Liver (tissue), 9 donors: ENCODE results near the gene CORO2B. TPM values are rescaled to one million over a fixed set of nuclear protein-coding genes. Genes with fewer than 3 reads are reported as not detected.

Experiments
- DNase-seq: peaks from one replicate; pipeline ENCODE4 v3.0.0-alpha.2; 2017; ENCODE audit warnings: low spot score
- H3K27ac ChIP-seq, 2 donors: one replicate each; pipeline ENCODE4 v1.7.0; 2013; ENCODE audit warnings: inconsistent platforms in 2 of 2, low read length in 2 of 2, control low read depth in 1 of 2, low read depth in 1 of 2, mild to moderate bottlenecking in 1 of 2
- H3K27me3 ChIP-seq, 4 donors: one replicate each; pipeline versions ENCODE4 v1.6.1 to v1.7.0; 2013; ENCODE audit warnings: low read length in 3 of 4, inconsistent platforms in 1 of 4, mild to moderate bottlenecking in 1 of 4, moderate library complexity in 1 of 4; ENCODE audit not compliant: control insufficient read depth in 4 of 4, insufficient read depth in 4 of 4
- H3K36me3 ChIP-seq, 4 donors: one replicate each; pipeline versions ENCODE4 v1.6.1 to v1.7.0; 2013; ENCODE audit warnings: low read length in 3 of 4, mild to moderate bottlenecking in 3 of 4, low read depth in 1 of 4, moderate library complexity in 1 of 4; ENCODE audit not compliant: control insufficient read depth in 4 of 4, insufficient read depth in 3 of 4
- H3K4me1 ChIP-seq, 4 donors: one replicate each; pipeline versions ENCODE4 v1.6.1 to v1.7.0; 2013; ENCODE audit warnings: low read length in 3 of 4, mild to moderate bottlenecking in 3 of 4, moderate library complexity in 1 of 4; ENCODE audit not compliant: control insufficient read depth in 4 of 4, insufficient read depth in 4 of 4
- H3K4me3 ChIP-seq, 3 donors: one replicate each; pipeline versions ENCODE4 v1.6.1 to v1.7.0; 2013; ENCODE audit warnings: low read length in 3 of 3, control low read depth in 1 of 3, low read depth in 1 of 3, mild to moderate bottlenecking in 1 of 3
- H3K9ac ChIP-seq, 2 donors: one replicate each; pipeline ENCODE4 v1.7.0; 2013; ENCODE audit warnings: low read length in 2 of 2, mild to moderate bottlenecking in 2 of 2, moderate library complexity in 2 of 2, control low read depth in 1 of 2, low read depth in 1 of 2
- H3K9me3 ChIP-seq, 4 donors: one replicate each; pipeline versions ENCODE4 v1.6.1 to v1.7.0; 2013; ENCODE audit warnings: low read length in 3 of 4; ENCODE audit not compliant: control insufficient read depth in 4 of 4
- ATF3 ChIP-seq: IDR thresholded peaks from 2 replicates; pipeline ENCODE4 v1.6.1; 2016; ENCODE audit warnings: antibody characterized with exemption
- CTCF ChIP-seq: fragments of 150-350 bp; IDR thresholded peaks from 2 replicates; pipeline ENCODE4 v1.5.1; 2017; ENCODE audit warnings: improper control_type of control experiment, low read depth, low read length; ENCODE audit not compliant: missing input control
- EGR1 ChIP-seq, 2 donors: IDR thresholded peaks; 2 replicates each; pipeline ENCODE4 v1.6.1; 2016 to 2018; ENCODE audit warnings: antibody characterized with exemption in 2 of 2, low read depth in 2 of 2
- FOXA1 ChIP-seq: IDR thresholded peaks from 2 replicates; pipeline ENCODE4 v1.6.1; 2016; ENCODE audit warnings: antibody characterized with exemption
- FOXA2 ChIP-seq: IDR thresholded peaks from 2 replicates; pipeline ENCODE4 v1.6.1; 2016; ENCODE audit warnings: antibody characterized with exemption
- GABPA ChIP-seq, 2 donors: IDR thresholded peaks in 1 of 2; conservative IDR thresholded peaks in 1 of 2; 2 replicates each; pipeline ENCODE4 v1.6.1; 2016; ENCODE audit warnings: antibody characterized with exemption in 2 of 2, mild to moderate bottlenecking in 1 of 2, moderate library complexity in 1 of 2
- HNF4A ChIP-seq, 2 donors: conservative IDR thresholded peaks; 2 replicates each; pipeline ENCODE4 v1.6.1; 2016; ENCODE audit warnings: antibody characterized with exemption in 2 of 2, mild to moderate bottlenecking in 2 of 2
- HNF4G ChIP-seq: IDR thresholded peaks from 2 replicates; pipeline ENCODE4 v1.6.1; 2016; ENCODE audit warnings: antibody characterized with exemption
- JUND ChIP-seq, 2 donors: IDR thresholded peaks; 2 replicates each; pipeline ENCODE4 v1.6.1; 2016; ENCODE audit warnings: antibody characterized with exemption in 2 of 2
- NR2F2 ChIP-seq: IDR thresholded peaks from 2 replicates; pipeline ENCODE4 v1.6.1; 2016; ENCODE audit warnings: antibody characterized with exemption
- RAD21 ChIP-seq, 2 donors: IDR thresholded peaks; 2 replicates each; pipeline ENCODE4 v1.6.1; 2016; ENCODE audit warnings: antibody characterized with exemption in 2 of 2, mild to moderate bottlenecking in 2 of 2
- RXRA ChIP-seq, 2 donors: IDR thresholded peaks; 2 replicates each; pipeline ENCODE4 v1.6.1; 2017 to 2018; ENCODE audit warnings: antibody characterized with exemption in 2 of 2, mild to moderate bottlenecking in 1 of 2
- SP1 ChIP-seq: IDR thresholded peaks from 2 replicates; pipeline ENCODE4 v1.6.1; 2018; ENCODE audit warnings: antibody characterized with exemption, mild to moderate bottlenecking
- TAF1 ChIP-seq: conservative IDR thresholded peaks from 2 replicates; pipeline ENCODE4 v1.6.1; 2016; ENCODE audit warnings: antibody characterized with exemption, mild to moderate bottlenecking
- YY1 ChIP-seq: IDR thresholded peaks from 2 replicates; pipeline ENCODE4 v1.6.1; 2016; ENCODE audit warnings: antibody characterized with exemption, mild to moderate bottlenecking
- ZBTB33 ChIP-seq: IDR thresholded peaks from 2 replicates; pipeline ENCODE4 v1.6.1; 2016; ENCODE audit warnings: antibody characterized with exemption
- WGBS: extraction: QIAGEN DNeasy Blood & Tissue Kit; methylation state at CpG from one replicate; pipeline ENCODE4 v1.1.7; 2013; 5-methylcytosine and 5-hydroxymethylcytosine counted together
- polyA plus RNA-seq, 2 donors: library from polyadenylated mRNA; stranded (reverse) in 1 of 2; unstranded in 1 of 2; fragments of 200-250 nt in 1 of 2; fragments of >200 nt in 1 of 2; fragmentation: Nextera tagmentation in 1 of 2; extraction: Ambion mirVana in 1 of 2; gene quantifications; one replicate each; pipeline versions ENCODE4 v1.2.1 to v1.2.3, GENCODE V29; 2013 to 2015
- total RNA-seq, 2 donors: library from RNA; depleted of rRNA; stranded (reverse); fragments of >200 nt; gene quantifications; one replicate each; pipeline ENCODE4 v1.2.3, GENCODE V29; 2014
- TF ChIP-seq, protein P1 (sequence below): IDR thresholded peaks from 2 replicates; pipeline ENCODE4 v1.6.1; 2016; ENCODE audit warnings: antibody characterized with exemption
- TF ChIP-seq, protein P2 (sequence below): IDR thresholded peaks from 2 replicates; pipeline ENCODE4 v1.6.1; 2016; ENCODE audit warnings: antibody characterized with exemption, mild to moderate bottlenecking
- donor health status: healthy.
- donor health status: healthy.
- donor health status: healthy.
- donor health status: healthy.
- donor health status: healthy.

Gene CORO2B
- total and polyA plus RNA-seq, 4 donors, result 0.15 to 0.65 (median 0.52) TPM

DNA sequence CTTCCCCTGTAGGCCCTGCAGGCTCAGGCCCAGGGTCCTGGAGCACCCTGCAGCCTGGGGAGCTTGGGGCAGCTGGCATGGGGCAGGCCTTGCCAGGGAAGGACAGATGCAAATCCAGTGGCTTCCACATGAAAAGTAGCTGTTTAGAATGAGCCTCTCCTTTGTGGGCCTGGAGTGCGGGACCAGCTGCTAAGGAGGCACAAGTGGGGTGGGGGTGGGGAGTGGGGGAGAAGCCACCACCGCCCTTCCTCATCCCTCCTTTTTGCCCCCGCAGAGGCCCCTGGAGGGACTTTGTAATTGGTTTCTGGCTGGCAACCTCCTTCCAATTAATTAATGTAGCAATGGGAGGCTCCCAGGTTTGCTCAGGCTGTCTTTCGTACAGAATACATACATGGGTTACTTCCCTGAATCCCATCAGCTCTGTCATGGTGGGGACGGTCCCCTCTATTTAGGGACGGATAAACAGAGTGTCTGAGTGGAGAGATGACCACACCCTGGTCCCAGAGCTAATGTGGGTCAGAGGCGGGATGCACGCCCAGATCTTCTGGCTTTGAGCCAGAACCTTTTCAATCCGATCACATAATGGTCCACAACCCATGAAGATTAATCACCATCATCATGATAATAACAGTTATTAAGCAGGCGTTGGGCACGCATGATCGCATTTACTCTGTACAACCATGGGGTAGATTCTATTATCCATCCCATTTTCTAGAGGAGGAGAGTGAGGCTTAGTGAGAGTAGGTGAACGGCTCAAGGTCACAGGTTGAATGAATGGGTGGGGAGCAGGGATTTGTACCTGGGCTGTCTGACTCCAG is 6.2 kb downstream of the CORO2B start:
- Histone ChIP-seq H3K9me3 (no peaks in the 10 kb centered on the region), H3K4me3 (no peak overlapping the region), H3K9ac (no peak overlapping the region), H3K4me1 (peaks cover 0 to 2% (median 0%) of the 10 kb centered on the region in 4 donors), H3K27me3 (peaks cover 0 to under 1% (median 0%) of the 10 kb centered on the region in 4 donors), H3K27ac (no peak overlapping the region), H3K36me3 (no peaks in the 10 kb centered on the region)
- no peak for TF ChIP-seq HNF4A (conservative IDR thresholded peaks at IDR 0.05)
- TF ChIP-seq TAF1, result no peak
- no peak for TF ChIP-seq NR2F2
- TF ChIP-seq FOXA2, result no peak
- no peak for TF ChIP-seq YY1
- TF ChIP-seq, protein P1, sequence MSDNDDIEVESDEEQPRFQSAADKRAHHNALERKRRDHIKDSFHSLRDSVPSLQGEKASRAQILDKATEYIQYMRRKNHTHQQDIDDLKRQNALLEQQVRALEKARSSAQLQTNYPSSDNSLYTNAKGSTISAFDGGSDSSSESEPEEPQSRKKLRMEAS, result no peak
- no peak for TF ChIP-seq RXRA (IDR thresholded peaks at IDR 0.05)
- TF ChIP-seq ATF3, result no peak
- no peak for TF ChIP-seq JUND (IDR thresholded peaks at IDR 0.05)
- TF ChIP-seq FOXA1, result no peak
- TF ChIP-seq, protein P2, sequence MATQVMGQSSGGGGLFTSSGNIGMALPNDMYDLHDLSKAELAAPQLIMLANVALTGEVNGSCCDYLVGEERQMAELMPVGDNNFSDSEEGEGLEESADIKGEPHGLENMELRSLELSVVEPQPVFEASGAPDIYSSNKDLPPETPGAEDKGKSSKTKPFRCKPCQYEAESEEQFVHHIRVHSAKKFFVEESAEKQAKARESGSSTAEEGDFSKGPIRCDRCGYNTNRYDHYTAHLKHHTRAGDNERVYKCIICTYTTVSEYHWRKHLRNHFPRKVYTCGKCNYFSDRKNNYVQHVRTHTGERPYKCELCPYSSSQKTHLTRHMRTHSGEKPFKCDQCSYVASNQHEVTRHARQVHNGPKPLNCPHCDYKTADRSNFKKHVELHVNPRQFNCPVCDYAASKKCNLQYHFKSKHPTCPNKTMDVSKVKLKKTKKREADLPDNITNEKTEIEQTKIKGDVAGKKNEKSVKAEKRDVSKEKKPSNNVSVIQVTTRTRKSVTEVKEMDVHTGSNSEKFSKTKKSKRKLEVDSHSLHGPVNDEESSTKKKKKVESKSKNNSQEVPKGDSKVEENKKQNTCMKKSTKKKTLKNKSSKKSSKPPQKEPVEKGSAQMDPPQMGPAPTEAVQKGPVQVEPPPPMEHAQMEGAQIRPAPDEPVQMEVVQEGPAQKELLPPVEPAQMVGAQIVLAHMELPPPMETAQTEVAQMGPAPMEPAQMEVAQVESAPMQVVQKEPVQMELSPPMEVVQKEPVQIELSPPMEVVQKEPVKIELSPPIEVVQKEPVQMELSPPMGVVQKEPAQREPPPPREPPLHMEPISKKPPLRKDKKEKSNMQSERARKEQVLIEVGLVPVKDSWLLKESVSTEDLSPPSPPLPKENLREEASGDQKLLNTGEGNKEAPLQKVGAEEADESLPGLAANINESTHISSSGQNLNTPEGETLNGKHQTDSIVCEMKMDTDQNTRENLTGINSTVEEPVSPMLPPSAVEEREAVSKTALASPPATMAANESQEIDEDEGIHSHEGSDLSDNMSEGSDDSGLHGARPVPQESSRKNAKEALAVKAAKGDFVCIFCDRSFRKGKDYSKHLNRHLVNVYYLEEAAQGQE, result no peak
- TF ChIP-seq ZBTB33, result no peak
- no peak for TF ChIP-seq RAD21 (IDR thresholded peaks at IDR 0.05)
- TF ChIP-seq EGR1 (IDR thresholded peaks at IDR 0.05; ENCODE audit: low read depth in 2 of 2), result no peak
- no peak for TF ChIP-seq SP1
- TF ChIP-seq GABPA (IDR thresholded peaks at IDR 0.05 in 1 of 2, conservative IDR thresholded peaks at IDR 0.05 in 1 of 2), result no peak
- no peak for TF ChIP-seq HNF4G
- TF ChIP-seq CTCF, result no peak
- DNase-seq, result no peak
- WGBS, result 87% methylated on average over 13 of the region's 13 CpGs
